Activated T-helper 1 cell treated with anti-CD3 and anti-CD28 coated beads, Interleukin-12 subunit alpha, Interleukin-12 subunit beta, Interleukin-2, Interleukin-4 antibody, amounts not matched to agents 30 ng/mL and 10 ng/mL and 1 ng/mL, durations not matched to agents 14 hours and 24 hours and 36 hours (primary cell): ENCODE results near the gene IDH2. TPM values are rescaled to one million over a fixed set of nuclear protein-coding genes. Genes with fewer than 3 reads are reported as not detected.
"Not testable (repeated sequence)": the region's sequence is repeated elsewhere in the genome, so short reads cannot be mapped to it uniquely, and the experiment has no call there.

ENCODE experiments used
- DNase-seq: peaks from one replicate; pipeline ENCODE4 v3.0.0; 2021; ENCODE audit warnings: low spot score
- H3K27ac Mint-ChIP-seq: one replicate; pipeline ENCODE4 v1.8.0; 2021; ENCODE audit warnings: mild to moderate bottlenecking, mixed read lengths
- H3K27me3 Mint-ChIP-seq: one replicate; pipeline ENCODE4 v1.8.0; 2022; ENCODE audit warnings: mild to moderate bottlenecking, moderate library complexity, mixed read lengths; ENCODE audit not compliant: insufficient read depth
- H3K36me3 Mint-ChIP-seq: one replicate; pipeline ENCODE4 v1.8.0; 2021; ENCODE audit warnings: low read depth, mixed read lengths
- H3K4me1 Mint-ChIP-seq: one replicate; pipeline ENCODE4 v1.8.0; 2021; ENCODE audit warnings: low read depth, mixed read lengths
- H3K4me3 Mint-ChIP-seq: one replicate; pipeline ENCODE4 v1.8.0; 2021; ENCODE audit warnings: mild to moderate bottlenecking, moderate library complexity, mixed read lengths
- H3K9me3 Mint-ChIP-seq: one replicate; pipeline ENCODE4 v1.8.0; 2021; ENCODE audit warnings: mixed read lengths
- intact Hi-C: fragments of 100-400 bp; cut with micrococcal nuclease; formaldehyde crosslinking; loops from one replicate; pipeline ENCODE4 v1.15.1; 2024
- total RNA-seq: library from RNA; stranded (reverse); gene quantifications from 2 replicates; pipeline ENCODE4 v1.2.3, GENCODE V29; 2022

Gene IDH2
- total RNA-seq, 1 donor from 2014 or later = 94.1 TPM

DNA sequence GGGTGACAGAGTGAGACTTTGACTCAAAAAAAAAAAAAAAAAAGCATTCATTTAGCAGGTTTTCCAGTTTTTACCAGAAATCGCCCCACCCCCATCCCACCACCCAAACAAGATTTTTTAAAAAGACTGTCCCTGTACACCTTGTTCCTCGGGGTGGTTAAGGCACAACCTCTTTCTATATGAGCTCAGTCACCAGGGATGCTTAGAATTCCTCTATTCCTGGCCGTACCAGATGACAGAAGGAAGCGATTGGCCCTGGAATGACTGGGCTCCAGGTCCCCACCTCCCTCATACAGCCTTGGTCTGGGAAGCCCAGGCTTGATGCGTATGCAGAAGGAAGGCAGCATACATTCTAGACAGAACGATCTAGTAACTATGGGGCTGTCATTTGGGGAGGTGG lies 25.6 kb downstream of the IDH2 start:
- no peak overlapping the region for H3K27ac Mint-ChIP-seq
- no peaks in the 10 kb centered on the region for H3K4me1 Mint-ChIP-seq
- DNase-seq = no peak
- intact Hi-C loops = no loop called here
- no peak overlapping the region for H3K4me3 Mint-ChIP-seq
- H3K27me3 Mint-ChIP-seq = no peaks in the 10 kb centered on the region
- peaks cover 7% of the 10 kb centered on the region for H3K36me3 Mint-ChIP-seq
- no peaks in the 10 kb centered on the region for H3K9me3 Mint-ChIP-seq

DNA sequence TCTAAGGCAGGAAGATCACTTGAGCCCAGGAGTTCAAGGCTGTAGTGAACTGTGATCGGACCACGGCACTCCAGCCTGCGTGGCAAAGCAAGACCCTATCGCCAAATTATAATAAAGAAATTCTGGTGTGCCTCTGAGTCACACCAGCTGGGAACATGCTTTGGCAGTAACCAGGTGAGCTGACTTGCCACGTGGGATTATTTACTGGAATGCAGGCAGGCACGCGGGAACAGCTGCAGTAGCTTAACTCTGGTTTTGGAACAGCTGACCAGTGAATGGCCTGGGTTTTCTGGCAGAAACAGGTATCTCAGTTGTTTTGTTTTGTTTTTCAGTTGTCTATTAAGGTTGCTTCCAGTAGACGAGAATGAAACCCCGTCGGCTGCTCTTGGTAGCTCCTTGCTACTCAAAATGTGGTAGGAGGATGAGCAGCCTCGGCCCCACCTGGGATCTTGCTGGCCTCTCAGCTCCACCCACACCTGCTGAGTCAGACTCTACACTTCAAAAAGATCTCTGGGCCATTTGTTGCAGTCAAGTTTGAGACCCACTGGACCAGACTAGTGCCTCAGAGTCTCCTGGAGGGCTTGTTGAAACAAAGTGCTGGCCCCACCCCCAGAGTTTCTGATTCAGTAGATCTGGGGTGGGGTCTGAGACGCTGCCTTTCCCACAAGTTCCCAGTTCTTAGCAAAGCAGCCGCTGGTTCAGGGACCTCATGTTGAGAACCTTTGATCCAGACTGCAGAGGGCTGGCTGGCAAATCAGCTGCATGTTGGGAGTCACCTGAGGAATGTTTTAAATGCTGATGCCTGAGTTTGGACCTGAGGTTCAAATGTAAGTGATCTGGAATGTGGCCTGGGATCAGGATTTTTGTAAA lies 26.6 kb downstream of the IDH2 start:
- no peaks in the 10 kb centered on the region for H3K9me3 Mint-ChIP-seq
- H3K27ac Mint-ChIP-seq = no peak overlapping the region
- intact Hi-C loops = no loop called here
- H3K36me3 Mint-ChIP-seq = peaks cover 7% of the 10 kb centered on the region
- DNase-seq = no peak
- H3K4me1 Mint-ChIP-seq = no peaks in the 10 kb centered on the region
- no peak overlapping the region for H3K4me3 Mint-ChIP-seq
- H3K27me3 Mint-ChIP-seq = no peaks in the 10 kb centered on the region

DNA sequence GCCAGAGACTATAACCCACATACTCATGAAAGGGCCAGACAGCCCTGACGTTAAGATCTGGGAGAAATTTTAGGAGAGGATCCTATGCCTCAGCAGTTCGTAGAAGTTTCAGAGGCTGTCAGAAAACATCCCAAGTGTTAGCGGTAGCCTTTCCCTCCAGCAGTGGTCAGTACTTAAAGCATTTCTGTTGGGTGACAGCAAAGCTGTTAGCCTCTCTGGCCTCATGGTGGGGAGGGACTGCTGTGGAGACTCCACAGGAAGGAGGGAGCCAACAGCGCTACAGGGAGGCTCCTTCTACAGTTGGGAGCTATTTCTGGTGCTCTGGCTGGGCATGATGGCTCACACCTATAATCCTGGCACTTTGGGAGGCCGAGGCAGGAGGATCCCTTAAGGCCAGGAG lies 27.4 kb downstream of the IDH2 start:
- no peak overlapping the region for H3K27ac Mint-ChIP-seq
- intact Hi-C loops = loop anchor here (5.0 kb wide), 1 partner anchor 138 kb away; no protein-coding TSS in a partner anchor
- H3K27me3 Mint-ChIP-seq = no peaks in the 10 kb centered on the region
- H3K36me3 Mint-ChIP-seq = peaks cover 7% of the 10 kb centered on the region
- H3K4me3 Mint-ChIP-seq = no peak overlapping the region
- no peaks in the 10 kb centered on the region for H3K4me1 Mint-ChIP-seq
- no peaks in the 10 kb centered on the region for H3K9me3 Mint-ChIP-seq
- no peak for DNase-seq

- no peak for DNase-seq
- no peaks in the 10 kb centered on the region for H3K9me3 Mint-ChIP-seq
- no peak overlapping the region for H3K27ac Mint-ChIP-seq
- peaks cover 12% of the 10 kb centered on the region for H3K36me3 Mint-ChIP-seq
- H3K4me1 Mint-ChIP-seq = no peaks in the 10 kb centered on the region
- H3K27me3 Mint-ChIP-seq = no peaks in the 10 kb centered on the region
- no peak overlapping the region for H3K4me3 Mint-ChIP-seq
- intact Hi-C loops = loop anchor here (5.0 kb wide), 1 partner anchor 137 kb away; no protein-coding TSS in a partner anchor
These were observed 28.2 kb downstream of the IDH2 start for GRCh38 chr15:90074023-90074422.

- Mint-ChIP-seq H3K9me3 (no peaks in the 10 kb centered on the region), H3K27ac (no peak overlapping the region), H3K4me3 (no peak overlapping the region), H3K36me3 (peaks cover 10% of the 10 kb centered on the region), H3K4me1 (no peaks in the 10 kb centered on the region), H3K27me3 (no peaks in the 10 kb centered on the region)
- DNase-seq = no peak
- intact Hi-C loops = loop anchor here (5.0 kb wide), 1 partner anchor 136 kb away; no protein-coding TSS in a partner anchor
These were observed 29.2 kb downstream of the IDH2 start for GRCh38 chr15:90072978-90073640.

GRCh38 chr15:90071220-90071807 lies 31.0 kb downstream of the IDH2 start:
- Mint-ChIP-seq H3K4me1 (no peaks in the 10 kb centered on the region), H3K36me3 (peaks cover 10% of the 10 kb centered on the region), H3K9me3 (no peaks in the 10 kb centered on the region), H3K4me3 (no peak overlapping the region), H3K27me3 (no peaks in the 10 kb centered on the region), H3K27ac (peak overlapping the region; percentile 70)
- DNase-seq = peak; percentile 63
- intact Hi-C loops = loop anchor here (1.0 to 5.0 kb wide), 7 partner anchors 12 to 331 kb away; no protein-coding TSS in a partner anchor

DNA sequence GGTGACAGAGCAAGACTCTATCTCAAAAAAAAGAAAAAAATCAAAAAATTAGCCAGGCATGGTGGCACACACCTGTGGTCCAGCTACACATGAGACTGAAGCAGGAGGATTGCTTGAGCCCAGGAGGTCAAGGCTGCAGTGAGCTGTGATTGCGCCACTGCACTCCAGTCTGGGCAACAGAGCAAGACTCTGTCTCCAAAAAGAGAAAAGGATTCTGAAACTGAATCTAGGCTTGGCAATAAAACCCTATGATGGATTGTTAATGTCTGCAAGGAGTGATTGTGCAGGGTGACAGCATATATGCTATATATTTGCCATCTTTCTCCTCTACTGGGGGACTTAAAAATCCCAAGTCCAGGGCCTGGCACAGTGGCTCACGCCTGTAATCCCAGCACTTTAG lies 31.6 kb downstream of the IDH2 start:
- intact Hi-C loops = loop anchor here (1.0 to 5.0 kb wide), 7 partner anchors 11 to 330 kb away; no protein-coding TSS in a partner anchor
- DNase-seq, H3K4me1 Mint-ChIP-seq, H3K4me3 Mint-ChIP-seq, H3K9me3 Mint-ChIP-seq, H3K36me3 Mint-ChIP-seq, H3K27me3 Mint-ChIP-seq, H3K27ac Mint-ChIP-seq: not testable (repeated sequence)

- Mint-ChIP-seq H3K4me1 (no peaks in the 10 kb centered on the region), H3K36me3 (peaks cover 6% of the 10 kb centered on the region), H3K4me3 (no peak overlapping the region), H3K27ac (no peak overlapping the region), H3K9me3 (no peaks in the 10 kb centered on the region), H3K27me3 (no peaks in the 10 kb centered on the region)
- intact Hi-C loops = no loop called here
- DNase-seq = no peak
These were observed 34.2 kb downstream of the IDH2 start for GRCh38 chr15:90067953-90068606.

GRCh38 chr15:90067181-90067952 lies 34.9 kb downstream of the IDH2 start:
- peaks cover 6% of the 10 kb centered on the region for H3K36me3 Mint-ChIP-seq
- no peak overlapping the region for H3K4me3 Mint-ChIP-seq
- no peak for DNase-seq
- no peaks in the 10 kb centered on the region for H3K4me1 Mint-ChIP-seq
- intact Hi-C loops = no loop called here
- no peak overlapping the region for H3K27ac Mint-ChIP-seq
- H3K9me3 Mint-ChIP-seq = no peaks in the 10 kb centered on the region
- no peaks in the 10 kb centered on the region for H3K27me3 Mint-ChIP-seq

DNA sequence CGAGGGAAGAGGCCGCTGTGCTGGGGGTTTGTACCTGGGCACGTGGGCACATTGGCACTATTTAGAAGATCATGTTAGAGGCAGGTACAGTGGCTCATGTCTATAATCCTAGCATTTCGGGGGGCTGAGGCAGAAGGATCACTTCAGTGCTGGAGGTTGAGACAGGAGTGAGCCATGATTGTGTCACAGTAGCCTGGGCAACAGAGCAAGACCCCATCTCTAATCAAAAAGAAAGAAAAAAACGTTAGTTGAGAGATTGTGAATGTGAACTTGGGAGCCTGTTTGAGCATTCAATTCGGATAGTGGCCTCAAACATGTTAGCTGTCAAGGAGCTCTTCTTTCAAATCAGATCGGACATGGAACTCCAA lies 36.6 kb downstream of the IDH2 start:
- Mint-ChIP-seq H3K36me3 (peaks cover 6% of the 10 kb centered on the region), H3K4me1 (no peaks in the 10 kb centered on the region), H3K27ac (no peak overlapping the region), H3K4me3 (no peak overlapping the region), H3K9me3 (no peaks in the 10 kb centered on the region), H3K27me3 (no peaks in the 10 kb centered on the region)
- no peak for DNase-seq
- intact Hi-C loops = no loop called here

DNA sequence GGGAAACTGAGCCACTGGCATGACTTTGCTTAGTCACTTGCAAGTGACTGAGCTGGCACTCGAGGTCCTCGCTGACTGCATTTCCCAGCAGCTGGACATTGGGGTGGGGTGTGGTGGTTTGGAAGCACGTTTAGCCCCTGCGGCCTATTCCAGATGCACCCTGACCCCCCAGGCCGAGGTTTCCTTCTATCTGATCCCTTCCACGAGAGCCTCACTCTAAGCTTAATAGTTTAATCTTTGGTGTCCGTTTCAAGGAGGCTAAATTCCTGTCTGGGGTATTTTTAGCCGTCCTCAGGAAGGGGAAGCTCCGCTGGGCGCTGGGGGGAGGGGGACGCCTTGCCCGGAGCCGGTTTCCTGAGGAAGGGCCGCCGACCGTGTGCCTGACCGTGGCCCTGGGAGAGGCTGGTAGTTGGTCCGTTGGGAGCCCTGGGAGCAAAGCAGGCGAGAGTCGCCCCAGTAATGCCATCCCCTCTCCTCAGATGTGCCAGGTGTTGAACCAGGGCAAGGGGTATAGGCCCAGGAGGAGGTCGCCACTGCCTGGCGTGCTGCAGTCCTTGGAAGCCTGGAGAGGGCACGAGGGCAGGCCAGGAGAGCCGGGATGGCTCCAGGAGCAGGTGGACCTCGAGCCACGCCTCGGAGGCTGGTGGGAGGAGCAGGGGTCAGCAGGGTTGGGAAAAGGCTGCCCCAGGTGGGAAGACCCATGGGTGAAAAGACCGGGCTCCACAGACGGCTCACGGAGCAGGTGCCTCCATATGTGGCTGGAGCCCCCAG lies 37.2 kb downstream of the IDH2 start:
- DNase-seq = no peak
- peaks cover 6% of the 10 kb centered on the region for H3K36me3 Mint-ChIP-seq
- no peaks in the 10 kb centered on the region for H3K27me3 Mint-ChIP-seq
- no peaks in the 10 kb centered on the region for H3K9me3 Mint-ChIP-seq
- H3K4me1 Mint-ChIP-seq = peaks cover 3% of the 10 kb centered on the region
- H3K27ac Mint-ChIP-seq = no peak overlapping the region
- no peak overlapping the region for H3K4me3 Mint-ChIP-seq
- intact Hi-C loops = no loop called here
